GOT3 (cell line): Measurements from ENCODE around the gene UBE4B.
"Not testable (repeated sequence)": the region's sequence is repeated elsewhere in the genome, so short reads cannot be mapped to it uniquely, and the experiment has no call there.

Experiments
- DNase-seq: peaks from one replicate; lab custom pipeline; 2025; ENCODE audit warnings: mixed read lengths; lab: John Stamatoyannopoulos, UW

Gene UBE4B

GRCh38 chr1:10073371-10073770, 40.6 kb downstream of the UBE4B start:
- not testable (repeated sequence) for DNase-seq

GRCh38 chr1:10074059-10074851, 41.5 kb downstream of the UBE4B start:
- no peak for DNase-seq

GRCh38 chr1:10074852-10075730, 42.3 kb downstream of the UBE4B start:
- DNase-seq, result no peak

GRCh38 chr1:10075732-10076131, 43.0 kb downstream of the UBE4B start:
- no peak for DNase-seq

- no peak for DNase-seq
Observed at GRCh38 chr1:10078494-10078893, 45.7 kb downstream of the UBE4B start.

GRCh38 chr1:10080523-10080922, 47.8 kb downstream of the UBE4B start:
- no peak for DNase-seq

GRCh38 chr1:10082785-10083479, 50.2 kb downstream of the UBE4B start:
- no peak for DNase-seq

- no peak for DNase-seq
Observed at GRCh38 chr1:10084045-10084444, 51.3 kb downstream of the UBE4B start.

GRCh38 chr1:10085076-10085475, 52.3 kb downstream of the UBE4B start:
- DNase-seq, result no peak

GRCh38 chr1:10087210-10087609, 54.5 kb downstream of the UBE4B start:
- no peak for DNase-seq

GRCh38 chr1:10101929-10102328, 69.2 kb downstream of the UBE4B start:
- DNase-seq, result no peak

- no peak for DNase-seq
Observed at GRCh38 chr1:10103193-10103592, 70.4 kb downstream of the UBE4B start.

GRCh38 chr1:10104834-10105233, 72.1 kb downstream of the UBE4B start:
- DNase-seq, result no peak

- no peak for DNase-seq
Observed at GRCh38 chr1:10105484-10105883, 72.7 kb downstream of the UBE4B start.

GRCh38 chr1:10106241-10106640, 73.5 kb downstream of the UBE4B start:
- DNase-seq, result no peak

- no peak for DNase-seq
Observed at GRCh38 chr1:10106756-10107475, 74.2 kb downstream of the UBE4B start.

- DNase-seq, result not testable (repeated sequence)
Observed at GRCh38 chr1:10107476-10107847, 74.7 kb downstream of the UBE4B start.

GRCh38 chr1:10108134-10108663, 75.4 kb downstream of the UBE4B start:
- no peak for DNase-seq

- no peak for DNase-seq
Observed at GRCh38 chr1:10108948-10109708, 76.4 kb downstream of the UBE4B start.

GRCh38 chr1:10113501-10113900, 80.7 kb downstream of the UBE4B start:
- DNase-seq, result no peak

GRCh38 chr1:10114746-10115145, 82.0 kb downstream of the UBE4B start:
- DNase-seq, result no peak
